ENCODE data around the gene ASIC4.
A peak's percentile ranks its signal among the peaks of the same experiment; 100 is the strongest.

The ASIC4 gene

DNA sequence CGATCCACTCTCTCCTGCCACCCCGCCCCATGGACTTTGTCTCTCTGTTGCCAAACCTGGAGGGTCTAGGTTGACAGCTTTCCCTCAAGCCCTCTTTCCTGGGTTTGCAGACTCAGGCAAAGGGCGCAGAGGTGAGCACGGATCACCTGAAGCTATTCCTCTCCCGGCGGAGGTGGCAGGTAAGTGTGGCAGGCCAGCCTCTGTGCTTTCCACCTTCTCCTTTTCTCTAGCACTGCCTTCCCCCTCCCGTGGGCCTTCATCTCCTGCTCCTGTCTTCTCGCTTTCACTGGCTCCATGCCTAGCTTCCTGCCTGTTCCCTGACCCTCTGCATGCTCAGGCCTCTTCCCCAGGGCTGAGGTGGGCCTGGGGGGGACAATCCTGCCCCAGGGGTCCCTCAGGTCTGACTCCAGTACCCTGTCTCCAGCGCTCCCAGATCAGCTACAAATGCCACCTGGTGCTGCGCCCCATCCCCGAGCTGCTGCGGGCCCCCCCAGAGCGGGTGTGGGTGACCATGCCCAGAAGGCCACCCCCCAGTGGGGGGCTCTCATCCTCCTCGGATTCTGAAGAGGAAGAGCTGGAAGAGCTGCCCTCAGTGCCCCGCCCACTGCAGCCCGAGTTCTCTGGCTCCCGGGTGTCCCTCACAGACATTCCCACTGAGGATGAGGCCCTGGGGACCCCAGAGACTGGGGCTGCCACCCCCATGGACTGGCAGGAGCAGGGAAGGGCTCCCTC is 31.4 kb upstream of the ASIC4 start:
- no peak for DNase-seq (ENCODE audit: low read depth)

- no peak for DNase-seq (ENCODE audit: low read depth)
These were observed 30.6 kb upstream of the ASIC4 start for GRCh38 chr2:219483451-219484342.

DNA sequence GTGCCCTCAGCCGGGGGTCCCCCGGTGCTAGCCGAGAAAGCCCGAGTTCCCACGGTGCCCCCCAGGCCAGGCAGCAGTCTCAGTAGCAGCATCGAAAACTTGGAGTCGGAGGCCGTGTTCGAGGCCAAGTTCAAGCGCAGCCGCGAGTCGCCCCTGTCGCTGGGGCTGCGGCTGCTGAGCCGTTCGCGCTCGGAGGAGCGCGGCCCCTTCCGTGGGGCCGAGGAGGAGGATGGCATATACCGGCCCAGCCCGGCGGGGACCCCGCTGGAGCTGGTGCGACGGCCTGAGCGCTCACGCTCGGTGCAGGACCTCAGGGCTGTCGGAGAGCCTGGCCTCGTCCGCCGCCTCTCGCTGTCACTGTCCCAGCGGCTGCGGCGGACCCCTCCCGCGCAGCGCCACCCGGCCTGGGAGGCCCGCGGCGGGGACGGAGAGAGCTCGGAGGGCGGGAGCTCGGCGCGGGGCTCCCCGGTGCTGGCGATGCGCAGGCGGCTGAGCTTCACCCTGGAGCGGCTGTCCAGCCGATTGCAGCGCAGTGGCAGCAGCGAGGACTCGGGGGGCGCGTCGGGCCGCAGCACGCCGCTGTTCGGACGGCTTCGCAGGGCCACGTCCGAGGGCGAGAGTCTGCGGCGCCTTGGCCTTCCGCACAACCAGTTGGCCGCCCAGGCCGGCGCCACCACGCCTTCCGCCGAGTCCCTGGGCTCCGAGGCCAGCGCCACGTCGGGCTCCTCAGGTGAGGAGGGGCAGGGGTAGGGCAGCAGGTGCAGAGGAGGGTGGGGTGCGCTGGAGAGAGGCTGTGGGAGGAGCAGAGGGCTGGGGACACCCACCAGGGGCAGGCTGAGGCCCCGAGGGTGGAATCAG is 29.7 kb upstream of the ASIC4 start:
- DNase-seq (ENCODE audit: low read depth): no peak

DNA sequence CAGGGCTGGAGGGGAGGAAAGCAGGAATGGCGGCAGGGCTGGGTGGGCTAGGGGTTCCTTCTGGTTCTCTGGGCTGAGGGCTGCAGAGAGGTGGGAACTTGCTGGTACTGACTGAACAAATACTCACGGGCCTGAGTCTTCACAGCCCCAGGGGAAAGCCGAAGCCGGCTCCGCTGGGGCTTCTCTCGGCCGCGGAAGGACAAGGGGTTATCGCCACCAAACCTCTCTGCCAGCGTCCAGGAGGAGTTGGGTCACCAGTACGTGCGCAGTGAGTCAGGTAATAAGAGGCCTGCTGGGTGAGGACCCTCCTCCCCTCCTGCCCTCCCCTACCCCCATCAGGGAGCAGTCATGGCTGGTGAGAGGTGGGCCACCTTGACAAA is 29.1 kb upstream of the ASIC4 start:
- DNase-seq (ENCODE audit: low read depth): no peak

GRCh38 chr2:219486380-219486959 is 27.8 kb upstream of the ASIC4 start:
- DNase-seq (ENCODE audit: low read depth): no peak

GRCh38 chr2:219488149-219488843 is 26.0 kb upstream of the ASIC4 start:
- DNase-seq (ENCODE audit: low read depth): no peak

- DNase-seq (ENCODE audit: low read depth): no peak
These were observed 25.5 kb upstream of the ASIC4 start for GRCh38 chr2:219488844-219489194.

DNA sequence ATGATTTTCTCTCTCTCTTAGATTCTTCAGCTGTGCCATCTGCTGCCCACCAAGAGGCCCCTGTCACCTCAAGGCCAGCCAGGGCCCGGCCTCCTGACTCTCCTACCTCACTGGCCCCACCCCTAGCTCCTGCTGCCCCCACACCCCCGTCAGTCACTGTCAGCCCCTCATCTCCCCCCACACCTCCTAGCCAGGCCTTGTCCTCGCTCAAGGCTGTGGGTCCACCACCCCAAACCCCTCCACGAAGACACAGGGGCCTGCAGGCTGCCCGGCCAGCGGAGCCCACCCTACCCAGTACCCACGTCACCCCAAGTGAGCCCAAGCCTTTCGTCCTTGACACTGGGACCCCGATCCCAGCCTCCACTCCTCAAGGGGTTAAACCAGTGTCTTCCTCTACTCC is 25.0 kb upstream of the ASIC4 start:
- DNase-seq (ENCODE audit: low read depth): no peak

- DNase-seq (ENCODE audit: low read depth): no peak
These were observed 24.1 kb upstream of the ASIC4 start for GRCh38 chr2:219490186-219490585.

DNA sequence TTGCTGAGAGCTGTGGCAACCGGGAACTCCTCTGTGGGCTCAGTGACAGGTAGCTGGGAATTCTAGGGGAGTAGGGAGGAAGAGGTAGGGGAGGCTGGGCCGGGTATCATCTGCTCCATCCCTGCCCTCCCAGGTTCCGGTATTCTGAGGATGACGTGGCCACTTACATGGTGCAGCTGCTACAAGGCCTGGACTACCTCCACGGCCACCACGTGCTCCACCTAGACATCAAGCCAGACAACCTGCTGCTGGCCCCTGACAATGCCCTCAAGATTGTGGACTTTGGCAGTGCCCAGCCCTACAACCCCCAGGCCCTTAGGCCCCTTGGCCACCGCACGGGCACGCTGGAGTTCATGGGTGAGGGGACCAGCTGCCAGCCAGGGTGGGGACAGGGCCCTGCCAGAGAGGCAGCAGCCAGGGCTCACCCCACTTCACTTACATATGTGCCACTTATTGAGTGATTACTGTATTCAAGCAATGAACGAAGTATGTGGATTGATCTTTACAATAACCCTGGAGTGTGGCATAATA is 23.6 kb upstream of the ASIC4 start:
- no peak for DNase-seq (ENCODE audit: low read depth)

DNA sequence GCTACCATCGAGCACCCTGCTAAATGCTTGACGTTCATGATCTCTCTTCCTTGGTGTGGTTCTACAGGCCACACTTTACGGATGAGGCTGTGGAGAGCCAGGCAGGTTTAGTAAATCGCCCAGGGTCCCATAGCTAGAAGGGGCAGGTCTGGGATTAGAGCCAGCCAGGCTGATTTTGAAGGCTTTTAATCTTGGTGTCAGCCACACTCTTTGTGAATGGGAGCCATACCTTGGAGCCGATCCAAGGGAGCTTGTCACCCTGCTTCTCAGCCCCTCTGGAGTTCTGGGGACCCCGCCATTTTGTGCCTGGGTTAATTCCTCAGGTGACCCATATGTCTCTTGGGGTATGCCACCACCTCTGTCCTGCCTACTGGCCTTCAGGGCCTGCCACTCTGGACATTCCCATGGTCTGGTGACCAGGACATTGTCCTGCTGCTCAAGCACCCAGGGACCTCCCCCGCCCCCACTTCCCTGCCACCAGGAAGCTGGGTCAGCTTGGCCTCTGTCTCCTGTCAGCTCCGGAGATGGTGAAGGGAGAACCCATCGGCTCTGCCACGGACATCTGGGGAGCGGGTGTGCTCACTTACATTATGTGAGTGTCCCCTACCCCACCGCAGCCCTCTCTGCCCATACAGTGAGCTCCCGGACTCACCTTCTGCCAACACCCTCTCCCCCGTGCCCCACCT is 22.9 kb upstream of the ASIC4 start:
- no peak for DNase-seq (ENCODE audit: low read depth)

DNA sequence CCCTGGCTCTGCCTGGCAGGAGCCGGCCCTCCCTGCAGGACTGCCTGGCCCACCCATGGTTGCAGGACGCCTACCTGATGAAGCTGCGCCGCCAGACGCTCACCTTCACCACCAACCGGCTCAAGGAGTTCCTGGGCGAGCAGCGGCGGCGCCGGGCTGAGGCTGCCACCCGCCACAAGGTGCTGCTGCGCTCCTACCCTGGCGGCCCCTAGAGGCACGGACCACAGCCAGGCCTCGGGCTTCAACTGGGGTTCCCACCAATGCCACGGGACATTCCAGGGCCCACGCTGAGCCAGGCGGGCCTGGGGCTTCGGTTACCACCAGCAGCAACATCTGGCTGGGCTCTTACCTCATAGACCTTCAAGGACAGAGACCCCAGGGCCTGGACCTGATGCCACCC is 21.7 kb upstream of the ASIC4 start:
- no peak for DNase-seq (ENCODE audit: low read depth)

- DNase-seq (ENCODE audit: low read depth): no peak
These were observed 21.2 kb upstream of the ASIC4 start for GRCh38 chr2:219493086-219493485.

DNA sequence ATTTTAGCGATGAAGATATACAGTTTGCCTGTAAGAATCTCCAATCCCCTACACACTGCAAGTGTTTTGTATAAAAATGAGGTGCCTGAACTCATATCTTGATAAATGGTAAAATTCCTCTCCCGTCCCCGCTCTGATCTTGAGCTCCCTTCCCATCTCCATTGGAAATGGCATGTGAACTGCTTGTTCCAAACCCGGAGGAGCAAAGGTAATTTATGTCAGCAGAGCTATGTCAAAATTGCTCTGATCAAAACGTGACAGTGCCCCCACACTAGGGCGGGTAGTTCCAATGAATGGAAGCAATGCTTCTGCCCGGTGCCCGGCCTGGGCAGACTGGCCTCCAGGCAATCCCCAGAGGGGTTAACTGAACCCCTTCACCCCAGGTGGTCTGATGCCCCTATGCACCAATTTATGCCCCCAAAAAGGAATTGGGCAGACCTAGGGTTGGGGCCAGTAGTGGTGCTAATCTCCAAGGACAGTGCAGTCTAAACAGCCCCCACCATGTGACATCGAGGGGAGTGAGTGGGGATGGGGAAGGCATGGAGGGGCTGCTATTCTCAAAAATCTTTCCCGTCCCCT is 19.2 kb upstream of the ASIC4 start:
- no peak for DNase-seq (ENCODE audit: low read depth)

DNA sequence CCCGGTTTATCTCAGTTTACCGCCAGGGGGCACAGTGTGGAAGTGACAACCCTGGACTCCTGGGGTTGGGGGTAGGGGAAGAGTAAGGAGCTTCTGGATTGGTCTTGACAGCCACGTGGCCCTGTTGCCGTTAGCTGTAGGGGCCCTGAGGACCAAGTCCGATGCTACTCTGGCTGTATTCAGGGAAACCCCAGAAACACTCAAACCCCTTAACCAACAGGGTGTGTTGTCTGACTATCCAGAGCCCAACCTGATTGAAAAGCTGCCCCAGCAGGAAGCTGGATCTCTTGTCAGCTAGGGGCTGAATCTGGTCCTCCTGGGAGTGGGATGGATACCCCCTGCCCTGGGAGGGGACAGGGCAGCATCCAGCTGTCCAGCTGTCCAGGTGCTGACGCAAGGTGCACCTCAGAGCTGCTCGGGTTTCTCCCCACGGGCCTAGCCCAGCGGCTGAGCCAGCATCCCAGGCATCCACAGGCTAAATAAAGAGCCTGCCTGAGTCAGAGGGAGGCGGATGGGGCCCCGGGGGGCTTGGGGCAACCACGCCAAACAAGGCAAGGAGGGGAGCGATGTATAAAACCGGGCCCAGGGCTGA is 18.7 kb upstream of the ASIC4 start:
- no peak for DNase-seq (ENCODE audit: low read depth)

- DNase-seq (ENCODE audit: low read depth): no peak
These were observed 17.9 kb upstream of the ASIC4 start for GRCh38 chr2:219496247-219496824.

DNA sequence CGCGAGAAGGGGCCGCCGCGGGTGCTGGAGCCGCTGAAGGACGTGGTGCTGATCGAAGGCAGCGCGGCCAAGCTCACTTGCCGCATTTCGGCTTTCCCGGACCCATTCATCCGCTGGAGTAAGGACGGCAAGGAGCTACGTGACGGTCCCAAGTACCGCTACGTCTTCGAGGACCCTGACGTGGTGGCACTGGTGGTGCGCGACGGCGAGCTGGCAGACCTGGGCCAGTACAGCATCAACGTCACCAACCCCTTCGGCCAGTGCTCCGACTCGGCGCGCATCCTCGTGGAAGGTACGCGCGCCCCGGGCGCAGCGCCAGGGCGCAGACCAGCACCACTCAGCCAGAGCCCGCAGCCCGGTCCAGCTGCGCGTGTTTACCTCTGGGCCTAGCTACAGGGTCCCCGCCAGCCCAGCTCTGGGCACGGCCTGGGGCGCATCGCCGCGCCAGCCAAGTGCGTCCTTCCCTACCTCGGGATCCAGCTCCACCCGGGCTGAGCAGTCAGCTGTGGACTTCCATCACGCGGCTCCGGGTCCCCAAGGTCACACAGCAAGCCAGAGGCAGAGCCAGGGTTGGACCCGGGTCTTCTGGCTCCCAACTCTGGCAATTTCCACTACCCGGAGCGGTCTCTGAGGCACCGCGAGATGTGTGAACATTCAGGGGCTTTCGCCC is 17.3 kb upstream of the ASIC4 start:
- no peak for DNase-seq (ENCODE audit: low read depth)

GRCh38 chr2:219497495-219498279 is 16.6 kb upstream of the ASIC4 start:
- peak; percentile 85 for DNase-seq (ENCODE audit: low read depth)

Data from CMK (cell line).